ENCODE measurements around the gene CPNE8. TPM values are rescaled to one million over a fixed set of nuclear protein-coding genes. Genes with fewer than 3 reads are reported as not detected.

CPNE8 gene
- total RNA-seq, 2 donors from 2014 or later = 8.7 to 18.0 TPM

DNA sequence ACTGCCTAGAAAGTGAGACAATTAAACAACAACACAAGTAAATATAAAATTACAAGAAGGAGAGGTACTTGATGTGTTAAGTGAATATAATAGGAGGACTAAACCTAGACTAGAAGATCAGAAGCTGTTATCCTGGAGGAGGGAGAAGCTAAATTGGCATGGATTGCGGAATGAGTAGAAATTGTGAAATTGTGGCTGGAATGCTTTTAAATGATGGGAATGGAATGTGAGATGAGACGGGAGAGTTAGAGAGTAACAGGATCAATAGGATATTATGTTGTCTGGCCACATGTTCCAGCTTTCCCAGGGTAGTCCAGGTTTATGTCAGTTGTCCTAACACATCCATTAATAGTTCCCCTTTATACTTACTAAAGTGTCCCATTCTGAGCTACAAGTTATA, 44.0 kb upstream of the CPNE8 start:
- no peaks in the 10 kb centered on the region for H3K27me3 Mint-ChIP-seq (ENCODE audit: insufficient read depth)
- Histone ChIP-seq H3K4me3 (ENCODE audit: low read length) (no peak overlapping the region), H3K9me3 (ENCODE audit: control insufficient read depth, low read length) (no peaks in the 10 kb centered on the region), H3K4me1 (ENCODE audit: control insufficient read depth, insufficient read depth, low read length) (no peaks in the 10 kb centered on the region), H3K36me3 (ENCODE audit: control insufficient read depth, insufficient read depth, low read length) (no peaks in the 10 kb centered on the region), H3K27ac (ENCODE audit: low read depth, low read length) (no peak overlapping the region), H3K27me3 (ENCODE audit: control insufficient read depth, insufficient read depth, low read length, poor library complexity, severe bottlenecking) (no peaks in the 10 kb centered on the region), H3K9ac (ENCODE audit: extremely low read depth, low read length, poor library complexity, severe bottlenecking) (no peak overlapping the region)
- no peak overlapping the region for H3K4me3 Mint-ChIP-seq
- H3K4me1 Mint-ChIP-seq = peaks cover 5% of the 10 kb centered on the region
- no peaks in the 10 kb centered on the region for H3K36me3 Mint-ChIP-seq (ENCODE audit: low read depth)
- WGBS, 2 experiments (ENCODE audit: insufficient coverage in 1 of 2, insufficient read length in 1 of 2) = 89 to 100% methylated on average over 1 to 2 of the region's 2 CpGs
- no peak for DNase-seq
- TF ChIP-seq, protein P1, sequence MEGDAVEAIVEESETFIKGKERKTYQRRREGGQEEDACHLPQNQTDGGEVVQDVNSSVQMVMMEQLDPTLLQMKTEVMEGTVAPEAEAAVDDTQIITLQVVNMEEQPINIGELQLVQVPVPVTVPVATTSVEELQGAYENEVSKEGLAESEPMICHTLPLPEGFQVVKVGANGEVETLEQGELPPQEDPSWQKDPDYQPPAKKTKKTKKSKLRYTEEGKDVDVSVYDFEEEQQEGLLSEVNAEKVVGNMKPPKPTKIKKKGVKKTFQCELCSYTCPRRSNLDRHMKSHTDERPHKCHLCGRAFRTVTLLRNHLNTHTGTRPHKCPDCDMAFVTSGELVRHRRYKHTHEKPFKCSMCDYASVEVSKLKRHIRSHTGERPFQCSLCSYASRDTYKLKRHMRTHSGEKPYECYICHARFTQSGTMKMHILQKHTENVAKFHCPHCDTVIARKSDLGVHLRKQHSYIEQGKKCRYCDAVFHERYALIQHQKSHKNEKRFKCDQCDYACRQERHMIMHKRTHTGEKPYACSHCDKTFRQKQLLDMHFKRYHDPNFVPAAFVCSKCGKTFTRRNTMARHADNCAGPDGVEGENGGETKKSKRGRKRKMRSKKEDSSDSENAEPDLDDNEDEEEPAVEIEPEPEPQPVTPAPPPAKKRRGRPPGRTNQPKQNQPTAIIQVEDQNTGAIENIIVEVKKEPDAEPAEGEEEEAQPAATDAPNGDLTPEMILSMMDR (conservative IDR thresholded peaks at IDR 0.05) = no peak
- no peaks in the 10 kb centered on the region for H3K9me3 Mint-ChIP-seq
- H3K27ac Mint-ChIP-seq = no peak overlapping the region

DNA sequence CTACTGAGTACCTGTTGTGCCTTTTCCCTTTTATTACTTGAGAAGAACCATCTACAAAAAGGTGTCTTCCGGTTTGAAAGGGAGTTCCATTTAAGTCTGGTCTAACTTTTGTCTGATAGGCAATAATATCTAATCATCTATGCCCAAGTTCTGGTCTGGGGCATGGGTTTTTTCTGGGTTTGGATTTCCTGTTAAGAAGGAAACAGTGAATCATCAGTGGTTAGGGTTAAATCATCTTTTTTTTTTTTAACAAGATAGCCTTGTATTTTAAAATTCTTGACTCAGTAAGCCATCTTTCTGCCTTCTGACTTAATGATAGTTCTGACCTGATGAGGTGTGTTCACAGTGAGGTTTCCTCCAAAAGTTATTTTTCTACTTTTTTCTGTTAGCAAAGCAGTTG, 29.3 kb upstream of the CPNE8 start:
- Mint-ChIP-seq H3K27ac (no peak overlapping the region), H3K4me3 (no peak overlapping the region), H3K36me3 (ENCODE audit: low read depth) (no peaks in the 10 kb centered on the region), H3K9me3 (peaks cover 11% of the 10 kb centered on the region), H3K27me3 (ENCODE audit: insufficient read depth) (no peaks in the 10 kb centered on the region), H3K4me1 (peaks cover 4% of the 10 kb centered on the region)
- H3K9ac ChIP-seq (ENCODE audit: extremely low read depth, low read length, poor library complexity, severe bottlenecking) = no peak overlapping the region
- H3K27ac ChIP-seq (ENCODE audit: low read depth, low read length) = no peak overlapping the region
- no peaks in the 10 kb centered on the region for H3K27me3 ChIP-seq (ENCODE audit: control insufficient read depth, insufficient read depth, low read length, poor library complexity, severe bottlenecking)
- 83 to 86% methylated on average over 1 of the region's 1 CpG for WGBS, 2 experiments (ENCODE audit: insufficient coverage in 1 of 2, insufficient read length in 1 of 2)
- no peak overlapping the region for H3K4me3 ChIP-seq (ENCODE audit: low read length)
- TF ChIP-seq, protein P1 (conservative IDR thresholded peaks at IDR 0.05) = no peak
- no peaks in the 10 kb centered on the region for H3K4me1 ChIP-seq (ENCODE audit: control insufficient read depth, insufficient read depth, low read length)
- peaks cover 4% of the 10 kb centered on the region for H3K9me3 ChIP-seq (ENCODE audit: control insufficient read depth, low read length)
- DNase-seq = no peak
- no peaks in the 10 kb centered on the region for H3K36me3 ChIP-seq (ENCODE audit: control insufficient read depth, insufficient read depth, low read length)

DNA sequence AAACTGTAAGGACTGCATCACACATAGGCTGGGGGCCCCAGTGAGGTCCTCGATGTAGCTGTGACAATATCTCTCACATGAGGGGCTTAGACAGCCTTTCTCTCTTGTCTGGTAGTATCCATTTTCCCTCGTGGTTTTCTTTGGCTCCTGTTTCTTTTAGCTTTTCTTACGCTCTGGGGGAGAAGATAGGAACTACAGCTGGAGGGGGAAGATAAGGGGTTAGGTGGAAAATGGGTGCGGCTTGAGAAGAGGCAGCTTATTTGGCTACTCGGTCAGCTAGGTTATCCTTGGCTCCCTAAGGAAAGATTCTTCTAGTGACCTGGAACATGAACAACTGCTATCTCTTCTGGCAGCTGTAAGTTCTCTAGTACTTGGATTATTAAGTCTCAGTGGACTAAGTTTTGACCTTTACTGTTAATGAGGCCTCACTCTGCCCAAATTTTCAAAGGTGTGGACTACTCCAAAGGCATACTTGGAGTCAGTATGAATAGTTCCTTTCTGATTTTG, 28.7 kb upstream of the CPNE8 start:
- Mint-ChIP-seq H3K27ac (no peak overlapping the region), H3K36me3 (ENCODE audit: low read depth) (no peaks in the 10 kb centered on the region), H3K4me3 (no peak overlapping the region), H3K9me3 (peaks cover 11% of the 10 kb centered on the region), H3K27me3 (ENCODE audit: insufficient read depth) (no peaks in the 10 kb centered on the region), H3K4me1 (peaks cover 4% of the 10 kb centered on the region)
- H3K27me3 ChIP-seq (ENCODE audit: control insufficient read depth, insufficient read depth, low read length, poor library complexity, severe bottlenecking) = no peaks in the 10 kb centered on the region
- peaks cover 4% of the 10 kb centered on the region for H3K9me3 ChIP-seq (ENCODE audit: control insufficient read depth, low read length)
- no peaks in the 10 kb centered on the region for H3K4me1 ChIP-seq (ENCODE audit: control insufficient read depth, insufficient read depth, low read length)
- H3K27ac ChIP-seq (ENCODE audit: low read depth, low read length) = no peak overlapping the region
- H3K4me3 ChIP-seq (ENCODE audit: low read length) = no peak overlapping the region
- TF ChIP-seq, protein P1 (conservative IDR thresholded peaks at IDR 0.05) = no peak
- no peak overlapping the region for H3K9ac ChIP-seq (ENCODE audit: extremely low read depth, low read length, poor library complexity, severe bottlenecking)
- H3K36me3 ChIP-seq (ENCODE audit: control insufficient read depth, insufficient read depth, low read length) = no peaks in the 10 kb centered on the region
- DNase-seq = no peak
- 88 to 91% methylated on average over 3 to 5 of the region's 5 CpGs for WGBS, 2 experiments (ENCODE audit: insufficient coverage in 1 of 2, insufficient read length in 1 of 2)
